GM06990 (cell line): ENCODE results near the gene CEP170B.

Experiments used
- DNase-seq: peaks from one replicate; pipeline ENCODE4 v3.0.0-alpha.2; 2011; ENCODE audit not compliant: insufficient read length; ENCODE audit errors: extremely low read depth
- H3K27me3 ChIP-seq: replicated peaks from 2 replicates; pipeline ENCODE4 v1.6.0; 2011; ENCODE audit warnings: low read length; ENCODE audit not compliant: control insufficient read depth, insufficient read depth
- H3K36me3 ChIP-seq: 2 replicates; pipeline ENCODE4 v1.5.1; 2011; ENCODE audit warnings: low read length; ENCODE audit not compliant: control insufficient read depth, insufficient read depth
- H3K4me3 ChIP-seq: replicated peaks from 2 replicates; pipeline ENCODE4 v1.5.1; 2011; ENCODE audit warnings: low read depth, mild to moderate bottlenecking, control low read depth, low read length
- TF ChIP-seq, protein P1 (sequence below): IDR thresholded peaks from 2 replicates; pipeline ENCODE4 v1.5.1; 2011; ENCODE audit warnings: low read length, control low read depth, mild to moderate bottlenecking, inconsistent platforms; ENCODE audit not compliant: insufficient read depth, poor library complexity, severe bottlenecking

The CEP170B gene

GRCh38 chr14:104841730-104842129 lies 23.3 kb upstream of the CEP170B start:
- Histone ChIP-seq H3K27me3 (peaks cover 2% of the 10 kb centered on the region; the same call in 1 of the 2 replicates), H3K4me3 (no peak overlapping the region), H3K36me3 (no peaks in the 10 kb centered on the region)
- TF ChIP-seq, protein P1, sequence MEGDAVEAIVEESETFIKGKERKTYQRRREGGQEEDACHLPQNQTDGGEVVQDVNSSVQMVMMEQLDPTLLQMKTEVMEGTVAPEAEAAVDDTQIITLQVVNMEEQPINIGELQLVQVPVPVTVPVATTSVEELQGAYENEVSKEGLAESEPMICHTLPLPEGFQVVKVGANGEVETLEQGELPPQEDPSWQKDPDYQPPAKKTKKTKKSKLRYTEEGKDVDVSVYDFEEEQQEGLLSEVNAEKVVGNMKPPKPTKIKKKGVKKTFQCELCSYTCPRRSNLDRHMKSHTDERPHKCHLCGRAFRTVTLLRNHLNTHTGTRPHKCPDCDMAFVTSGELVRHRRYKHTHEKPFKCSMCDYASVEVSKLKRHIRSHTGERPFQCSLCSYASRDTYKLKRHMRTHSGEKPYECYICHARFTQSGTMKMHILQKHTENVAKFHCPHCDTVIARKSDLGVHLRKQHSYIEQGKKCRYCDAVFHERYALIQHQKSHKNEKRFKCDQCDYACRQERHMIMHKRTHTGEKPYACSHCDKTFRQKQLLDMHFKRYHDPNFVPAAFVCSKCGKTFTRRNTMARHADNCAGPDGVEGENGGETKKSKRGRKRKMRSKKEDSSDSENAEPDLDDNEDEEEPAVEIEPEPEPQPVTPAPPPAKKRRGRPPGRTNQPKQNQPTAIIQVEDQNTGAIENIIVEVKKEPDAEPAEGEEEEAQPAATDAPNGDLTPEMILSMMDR: no peak
- DNase-seq: no peak

DNA sequence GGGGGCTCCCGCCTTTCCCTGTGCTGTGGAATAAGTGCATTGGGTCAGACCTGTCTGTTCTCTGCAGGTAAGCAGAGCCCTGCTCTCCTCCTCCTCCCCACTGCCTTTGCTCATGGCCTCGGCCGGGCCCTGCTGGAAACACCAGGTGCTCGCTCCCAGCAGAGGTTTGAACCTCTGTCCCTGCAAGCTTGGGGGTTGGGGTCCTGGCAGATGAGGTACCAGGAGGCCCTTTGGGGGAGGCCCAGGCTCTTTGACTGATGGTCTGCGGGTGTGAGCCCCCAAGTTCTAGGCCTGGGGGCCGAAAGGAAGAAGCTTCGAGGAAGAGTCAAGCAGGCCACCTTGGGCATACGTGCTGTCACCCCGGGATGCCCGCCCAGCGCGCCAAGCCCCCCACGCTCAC lies 22.1 kb upstream of the CEP170B start:
- H3K4me3 ChIP-seq: no peak overlapping the region
- H3K36me3 ChIP-seq: no peaks in the 10 kb centered on the region
- peaks cover 2% of the 10 kb centered on the region; the same call in 1 of the 2 replicates for H3K27me3 ChIP-seq
- DNase-seq: no peak
- TF ChIP-seq, protein P1: no peak

GRCh38 chr14:104843442-104844305 lies 21.4 kb upstream of the CEP170B start:
- H3K36me3 ChIP-seq: no peaks in the 10 kb centered on the region
- H3K27me3 ChIP-seq: peaks cover 2% of the 10 kb centered on the region; the same call in 1 of the 2 replicates
- DNase-seq: no peak
- TF ChIP-seq, protein P1: no peak
- H3K4me3 ChIP-seq: no peak overlapping the region

- DNase-seq: no peak
- TF ChIP-seq, protein P1: no peak
- Histone ChIP-seq H3K36me3 (no peaks in the 10 kb centered on the region), H3K27me3 (peaks cover 2% of the 10 kb centered on the region), H3K4me3 (no peak overlapping the region)
Observed at GRCh38 chr14:104844306-104845032, 20.6 kb upstream of the CEP170B start.

DNA sequence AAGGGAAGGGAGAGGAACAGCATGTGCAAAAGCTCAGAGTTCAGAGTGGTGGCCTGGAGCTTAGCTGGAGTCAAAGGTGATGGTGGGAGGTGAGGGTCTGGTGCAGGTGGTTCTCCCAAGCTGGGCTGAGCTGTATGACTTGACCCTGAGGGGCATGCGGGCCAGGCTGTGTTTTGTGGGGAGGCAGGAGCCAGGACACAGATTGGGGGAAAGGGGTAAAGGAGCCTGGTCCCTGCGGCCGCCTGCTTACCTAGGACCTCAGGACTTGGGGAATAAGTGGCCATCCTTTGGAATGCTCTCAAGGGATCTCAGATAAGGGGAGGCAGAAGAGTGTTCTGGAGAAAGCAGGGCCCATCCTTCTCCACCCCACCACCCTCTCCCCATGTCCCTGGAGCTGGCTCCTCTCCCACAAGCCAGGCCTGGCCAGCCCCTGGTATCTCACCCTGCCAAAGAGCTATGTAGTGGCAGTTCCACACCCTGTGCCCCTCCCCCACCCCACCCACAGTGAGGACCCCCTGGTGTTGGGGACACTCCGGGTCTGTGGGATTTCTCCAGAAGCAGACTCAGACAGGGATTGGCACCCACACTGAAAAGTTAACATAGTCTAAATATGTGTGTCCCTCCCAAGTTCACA lies 19.9 kb upstream of the CEP170B start:
- DNase-seq: no peak
- TF ChIP-seq, protein P1: no peak
- Histone ChIP-seq H3K36me3 (no peaks in the 10 kb centered on the region), H3K27me3 (peaks cover 2% of the 10 kb centered on the region), H3K4me3 (no peak overlapping the region)
